Astrocyte (in vitro differentiated cells and primary cell): ENCODE results near the gene RECQL5.

ENCODE experiments used
- EZH2 ChIP-seq: IDR thresholded peaks from 2 replicates; pipeline ENCODE4 v1.6.1; 2012; ENCODE audit warnings: mild to moderate bottlenecking, low read length, inconsistent platforms; ENCODE audit not compliant: insufficient read depth
- TF ChIP-seq, protein P1 (sequence below): IDR thresholded peaks from 2 replicates; pipeline ENCODE4 v1.5.1; 2011; ENCODE audit warnings: low read depth, mild to moderate bottlenecking, inconsistent platforms, low read length, moderate library complexity; ENCODE audit not compliant: insufficient read depth

- TF ChIP-seq, protein P1, sequence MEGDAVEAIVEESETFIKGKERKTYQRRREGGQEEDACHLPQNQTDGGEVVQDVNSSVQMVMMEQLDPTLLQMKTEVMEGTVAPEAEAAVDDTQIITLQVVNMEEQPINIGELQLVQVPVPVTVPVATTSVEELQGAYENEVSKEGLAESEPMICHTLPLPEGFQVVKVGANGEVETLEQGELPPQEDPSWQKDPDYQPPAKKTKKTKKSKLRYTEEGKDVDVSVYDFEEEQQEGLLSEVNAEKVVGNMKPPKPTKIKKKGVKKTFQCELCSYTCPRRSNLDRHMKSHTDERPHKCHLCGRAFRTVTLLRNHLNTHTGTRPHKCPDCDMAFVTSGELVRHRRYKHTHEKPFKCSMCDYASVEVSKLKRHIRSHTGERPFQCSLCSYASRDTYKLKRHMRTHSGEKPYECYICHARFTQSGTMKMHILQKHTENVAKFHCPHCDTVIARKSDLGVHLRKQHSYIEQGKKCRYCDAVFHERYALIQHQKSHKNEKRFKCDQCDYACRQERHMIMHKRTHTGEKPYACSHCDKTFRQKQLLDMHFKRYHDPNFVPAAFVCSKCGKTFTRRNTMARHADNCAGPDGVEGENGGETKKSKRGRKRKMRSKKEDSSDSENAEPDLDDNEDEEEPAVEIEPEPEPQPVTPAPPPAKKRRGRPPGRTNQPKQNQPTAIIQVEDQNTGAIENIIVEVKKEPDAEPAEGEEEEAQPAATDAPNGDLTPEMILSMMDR = no peak
- no peak for TF ChIP-seq EZH2
Measured at GRCh38 chr17:75707079-75707571, 40.2 kb upstream of the RECQL5 start.
